Measurements from ENCODE around the gene COBLL1. TPM values are rescaled to one million over a fixed set of nuclear protein-coding genes. Genes with fewer than 3 reads are reported as not detected.

Gene COBLL1
- total and polyA plus RNA-seq, 2 of the 4 experiments (the other 2 are of a cell fraction), result 0.79 to 1.1 TPM

DNA sequence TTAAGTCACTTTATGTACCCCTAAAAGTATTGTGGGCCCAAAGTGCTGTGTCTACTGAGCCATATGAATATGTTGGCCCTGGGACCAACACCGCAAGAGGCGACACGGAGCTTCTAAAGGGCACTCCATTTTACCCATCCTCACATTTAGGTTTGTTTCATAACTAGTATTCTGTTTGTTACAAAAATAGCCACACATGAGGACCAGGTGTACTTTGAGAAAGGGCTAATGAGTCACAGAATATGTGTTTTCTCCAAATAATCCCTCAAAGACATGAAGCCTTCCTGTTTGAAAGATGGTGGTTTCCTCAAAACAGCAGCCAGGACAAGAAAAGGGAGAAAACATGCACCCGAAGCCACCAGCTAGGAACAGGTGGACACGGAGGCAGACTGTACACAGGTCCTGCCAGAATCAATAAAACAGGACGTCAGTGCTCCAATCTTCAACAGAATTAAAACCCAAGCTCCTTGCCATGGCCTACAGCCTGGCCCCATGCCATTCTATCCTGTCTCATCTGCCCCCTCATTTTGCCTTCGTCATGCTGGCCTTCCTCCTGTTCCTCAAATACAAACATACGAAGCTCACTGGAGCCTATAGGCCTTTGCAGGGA is 198.6 kb downstream of the COBLL1 start:
- BruUV-seq (replicated peaks), result no TSS peak
- WGBS, 2 experiments (ENCODE audit: extremely low coverage in 2 of 2, insufficient read length in 1 of 2), result 62% methylated on average over 3 of the region's 8 CpGs; no CpG with 5 or more reads in 1 of the 2 experiments
- CTCF ChIA-PET, result no interaction called here

More for the DNA sequence above, 198.6 kb downstream of the COBLL1 start:
- H4K20me1 ChIP-seq (ENCODE audit: insufficient read depth, low read length), result no peaks in the 10 kb centered on the region
- H3K4me2 ChIP-seq (ENCODE audit: low read depth, low read length), result no peak overlapping the region
- ATAC-seq (ENCODE audit: low read depth) (no peak), DNase-seq (no peak)
- no peak overlapping the region for H2AK9ac ChIP-seq (replicated peaks; ENCODE audit: low read depth, low read length, poor library complexity)
- intact Hi-C loops (cut with micrococcal nuclease), result no loop called here
- in situ Hi-C loops (cut with MboI; ENCODE audit: low sequenced_read_pairs), result no loop called here
- no peak for TF ChIP-seq MAFK (IDR thresholded peaks at IDR 0.05; ENCODE audit: low read depth, low read length)
- TF ChIP-seq FOS (IDR thresholded peaks at IDR 0.05; ENCODE audit: low read depth, low read length), result no peak
- TF ChIP-seq MAZ (IDR thresholded peaks at IDR 0.05; ENCODE audit: borderline replicate concordance, low read depth, low read length), result no peak
- TF ChIP-seq, protein P1, sequence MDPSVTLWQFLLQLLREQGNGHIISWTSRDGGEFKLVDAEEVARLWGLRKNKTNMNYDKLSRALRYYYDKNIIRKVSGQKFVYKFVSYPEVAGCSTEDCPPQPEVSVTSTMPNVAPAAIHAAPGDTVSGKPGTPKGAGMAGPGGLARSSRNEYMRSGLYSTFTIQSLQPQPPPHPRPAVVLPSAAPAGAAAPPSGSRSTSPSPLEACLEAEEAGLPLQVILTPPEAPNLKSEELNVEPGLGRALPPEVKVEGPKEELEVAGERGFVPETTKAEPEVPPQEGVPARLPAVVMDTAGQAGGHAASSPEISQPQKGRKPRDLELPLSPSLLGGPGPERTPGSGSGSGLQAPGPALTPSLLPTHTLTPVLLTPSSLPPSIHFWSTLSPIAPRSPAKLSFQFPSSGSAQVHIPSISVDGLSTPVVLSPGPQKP (IDR thresholded peaks at IDR 0.05; ENCODE audit: borderline replicate concordance, low read depth, low read length), result no peak
- no peak for TF ChIP-seq MXI1 (IDR thresholded peaks at IDR 0.05; ENCODE audit: borderline replicate concordance, low read depth, low read length)
- no peak for TF ChIP-seq RAD21 (IDR thresholded peaks at IDR 0.05; ENCODE audit: low read length)
- no peak for TF ChIP-seq SMC3 (IDR thresholded peaks at IDR 0.05; ENCODE audit: low read depth, low read length)
- TF ChIP-seq, protein P2, sequence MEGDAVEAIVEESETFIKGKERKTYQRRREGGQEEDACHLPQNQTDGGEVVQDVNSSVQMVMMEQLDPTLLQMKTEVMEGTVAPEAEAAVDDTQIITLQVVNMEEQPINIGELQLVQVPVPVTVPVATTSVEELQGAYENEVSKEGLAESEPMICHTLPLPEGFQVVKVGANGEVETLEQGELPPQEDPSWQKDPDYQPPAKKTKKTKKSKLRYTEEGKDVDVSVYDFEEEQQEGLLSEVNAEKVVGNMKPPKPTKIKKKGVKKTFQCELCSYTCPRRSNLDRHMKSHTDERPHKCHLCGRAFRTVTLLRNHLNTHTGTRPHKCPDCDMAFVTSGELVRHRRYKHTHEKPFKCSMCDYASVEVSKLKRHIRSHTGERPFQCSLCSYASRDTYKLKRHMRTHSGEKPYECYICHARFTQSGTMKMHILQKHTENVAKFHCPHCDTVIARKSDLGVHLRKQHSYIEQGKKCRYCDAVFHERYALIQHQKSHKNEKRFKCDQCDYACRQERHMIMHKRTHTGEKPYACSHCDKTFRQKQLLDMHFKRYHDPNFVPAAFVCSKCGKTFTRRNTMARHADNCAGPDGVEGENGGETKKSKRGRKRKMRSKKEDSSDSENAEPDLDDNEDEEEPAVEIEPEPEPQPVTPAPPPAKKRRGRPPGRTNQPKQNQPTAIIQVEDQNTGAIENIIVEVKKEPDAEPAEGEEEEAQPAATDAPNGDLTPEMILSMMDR (conservative IDR thresholded peaks at IDR 0.05; ENCODE audit: low read depth, low read length), result no peak
- no peak overlapping the region for H2BK20ac ChIP-seq (ENCODE audit: low read depth, low read length)
- H3K27me3 ChIP-seq (ENCODE audit: control insufficient read depth, insufficient read depth, low read length), result no peaks in the 10 kb centered on the region
- no peaks in the 10 kb centered on the region for H3K36me3 ChIP-seq (ENCODE audit: control insufficient read depth, insufficient read depth, low read length)
- no peak overlapping the region for H2AFZ ChIP-seq (replicated peaks; ENCODE audit: low read length, poor library complexity)
- dilution Hi-C loops (cut with HindIII; ENCODE audit: low sequenced_read_pairs, unreplicated experiment), result no loop called here
- no peak overlapping the region for H2BK120ac ChIP-seq (ENCODE audit: low read depth, low read length)
- H3K18ac ChIP-seq (ENCODE audit: low read depth, low read length), result no peak overlapping the region
- H3K4ac ChIP-seq (ENCODE audit: low read depth, low read length), result no peak overlapping the region
- no peak overlapping the region for H4K8ac ChIP-seq (ENCODE audit: low read depth in 2 of 2, low read length in 2 of 2)
- H4K91ac ChIP-seq (ENCODE audit: insufficient read depth, low read depth, low read length), result no peak overlapping the region
- no peaks in the 10 kb centered on the region for H3K79me1 ChIP-seq (ENCODE audit: low read depth in 1 of 2, low read length in 2 of 2)
- POLR2A ChIA-PET (ENCODE audit: unreplicated experiment), result no interaction called here
- H3K14ac ChIP-seq (replicated peaks; ENCODE audit: low read depth, low read length), result no peak overlapping the region
- no peak overlapping the region for H3K56ac ChIP-seq (ENCODE audit: extremely low read depth, insufficient read depth, low read length)
- no peak overlapping the region for H3K27ac ChIP-seq (ENCODE audit: insufficient read depth, low read length)
- H3K9me1 ChIP-seq (ENCODE audit: insufficient read depth, low read length), result no peaks in the 10 kb centered on the region
- H3K9me3 ChIP-seq (ENCODE audit: control insufficient read depth, insufficient read depth, low read length), result no peaks in the 10 kb centered on the region
- H4K5ac ChIP-seq (ENCODE audit: low read depth, low read length), result no peak overlapping the region
- no peak overlapping the region for H3K4me3 ChIP-seq (ENCODE audit: insufficient read depth, low read depth, low read length)
- no peak overlapping the region for H2BK15ac ChIP-seq (ENCODE audit: low read depth, low read length)
- no peak overlapping the region for H2BK5ac ChIP-seq (ENCODE audit: low read depth, low read length, poor library complexity, severe bottlenecking)
- no peaks in the 10 kb centered on the region for H3K4me1 ChIP-seq (ENCODE audit: control insufficient read depth, insufficient read depth, low read length)
- no peak overlapping the region for H3K23ac ChIP-seq (ENCODE audit: low read depth, low read length)
- H2AK5ac ChIP-seq (ENCODE audit: low read depth, low read length), result no peak overlapping the region
- no peak overlapping the region for H3K9ac ChIP-seq (ENCODE audit: low read depth, low read length)
